PC-3 (cell line): Measurements from ENCODE around the gene DHX58.

Source experiments
- CTCF ChIP-seq: fragments of 300-600 bp; sonication (generic); conservative IDR thresholded peaks from 2 replicates; pipeline ENCODE4 v1.5.1; 2017; ENCODE audit warnings: antibody characterized with exemption, low read depth, mild to moderate bottlenecking, low read length
- EZH2 ChIP-seq: fragments of 300-600 bp; sonication (generic); IDR thresholded peaks from one replicate; pipeline ENCODE4 v1.6.1; 2017; ENCODE audit warnings: antibody characterized with exemption, mild to moderate bottlenecking, low read length; ENCODE audit not compliant: unreplicated experiment
- EZH2phosphoT487 ChIP-seq: fragments of 300-600 bp; sonication (generic); IDR thresholded peaks from 2 replicates; pipeline ENCODE4 v1.6.1; 2018; ENCODE audit warnings: mild to moderate bottlenecking, antibody characterized with exemption, low read length, borderline replicate concordance

- no peak for TF ChIP-seq EZH2
- TF ChIP-seq CTCF: no peak
- no peak for TF ChIP-seq EZH2phosphoT487
These were observed 43.5 kb downstream of the DHX58 start for GRCh38 chr17:42068979-42069378.
